GM12878 (cell line): ENCODE measurements around the gene RAD51B. TPM values are rescaled to one million over a fixed set of nuclear protein-coding genes. Genes with fewer than 3 reads are reported as not detected.

ENCODE experiments used
- ATAC-seq: fragments of 200-7000 bp; cut with Tn5 transposase; 3 replicates; pipeline ENCODE4 v1.9.1; 2020; ENCODE audit warnings: mild to moderate bottlenecking, moderate library complexity
- BruUV-seq: library from RNA; stranded (reverse); fragments of 400-500 nt; replicated peaks from 2 replicates; lab custom pipeline; 2021; lab: Mats Ljungman, UMichigan
- CTCF ChIA-PET: fragments of 300-600 bp; sonication (Branson Sonifier 250); formaldehyde crosslinking; extraction: SDS; loops from one replicate; lab custom pipeline; 2021; ENCODE audit warnings: inconsistent platforms; lab: Yijun Ruan, JAX
- POLR2A ChIA-PET: fragments of 350-600 bp; formaldehyde crosslinking; extraction: SDS; loops from one replicate; lab custom pipeline; 2021; ENCODE audit warnings: inconsistent platforms; lab: Charles Lee
- RAD21 ChIA-PET: fragments of 300-600 bp; sonication (Branson Sonifier 250); formaldehyde crosslinking; loops from one replicate; lab custom pipeline; 2023; ENCODE audit warnings: antibody characterized with exemption; ENCODE audit not compliant: unreplicated experiment; lab: Charles Lee
- SMC1A ChIA-PET: fragments of 300-600 bp; sonication (Branson Sonifier 250); formaldehyde crosslinking; loops from one replicate; lab custom pipeline; 2023; ENCODE audit not compliant: unreplicated experiment, uncharacterized antibody; lab: Charles Lee
- DNase-seq: peaks from one replicate; pipeline ENCODE4 v3.0.0-alpha.2; 2011; ENCODE audit warnings: low read depth, low spot score
- FAIRE-seq: peaks from 3 replicates; lab custom pipeline; 2011; peaks lifted over from hg19 to GRCh38; lab: Jason Lieb, UNC
- H2AFZ ChIP-seq: 2 replicates; pipeline ENCODE4 v1.6.0; 2011; ENCODE audit warnings: low read depth, low read length, control low read depth; ENCODE audit not compliant: control insufficient read depth
- H3K27ac ChIP-seq: 2 replicates; pipeline ENCODE4 v1.5.1; 2011; ENCODE audit warnings: control low read depth; ENCODE audit not compliant: control insufficient read depth, insufficient read depth
- H3K27me3 ChIP-seq, 2 experiments: replicated peaks in 1 of 2; 2 replicates each; pipeline versions ENCODE4 v1.6.0 to v1.6.1; 2011; ENCODE audit warnings: low read length in 1 of 2; ENCODE audit not compliant: control insufficient read depth in 2 of 2, insufficient read depth in 2 of 2
- H3K36me3 ChIP-seq, 2 experiments: 2 replicates each; pipeline ENCODE4 v1.5.1; 2011; ENCODE audit warnings: low read length in 1 of 2; ENCODE audit not compliant: control insufficient read depth in 2 of 2, insufficient read depth in 2 of 2
- H3K4me1 ChIP-seq: 2 replicates; pipeline ENCODE4 v1.6.1; 2011; ENCODE audit warnings: mild to moderate bottlenecking, low read length, moderate library complexity, mixed read lengths; ENCODE audit not compliant: control insufficient read depth, insufficient read depth
- H3K4me2 ChIP-seq: 2 replicates; pipeline ENCODE4 v1.6.0; 2011; ENCODE audit warnings: control low read depth; ENCODE audit not compliant: control insufficient read depth, insufficient read depth
- H3K4me3 ChIP-seq: fragments of 200-600 bp; sonication (generic); 2 replicates; pipeline ENCODE4 v1.5.1; 2016
- H3K79me2 ChIP-seq: 2 replicates; pipeline ENCODE4 v1.6.0; 2011; ENCODE audit warnings: low read length; ENCODE audit not compliant: control insufficient read depth, insufficient read depth
- H3K9ac ChIP-seq: 2 replicates; pipeline ENCODE4 v1.8.0; 2011; ENCODE audit warnings: low read length, control low read depth, mixed read lengths; ENCODE audit not compliant: control insufficient read depth, insufficient read depth
- H3K9me3 ChIP-seq: replicated peaks from 3 replicates; pipeline ENCODE4 v1.5.1; 2011; ENCODE audit warnings: mild to moderate bottlenecking, low read length; ENCODE audit not compliant: control insufficient read depth, insufficient read depth
- H4K20me1 ChIP-seq: 2 replicates; pipeline ENCODE4 v1.6.0; 2011; ENCODE audit not compliant: control insufficient read depth, insufficient read depth
- ATF2 ChIP-seq: IDR thresholded peaks from 2 replicates; pipeline ENCODE4 v1.6.1; 2012; ENCODE audit warnings: low read length, inconsistent platforms
- BHLHE40 ChIP-seq, 2 experiments: fragments of 450-650 bp in 1 of 2; IDR thresholded peaks; 2 replicates each; pipeline ENCODE4 v1.6.1; 2011 to 2017; ENCODE audit warnings: low read depth in 2 of 2, borderline replicate concordance in 1 of 2, improper control_type of control experiment in 1 of 2, low read length in 1 of 2, mild to moderate bottlenecking in 1 of 2
- FOXK2 ChIP-seq: fragments of 450-650 bp; IDR thresholded peaks from 2 replicates; pipeline ENCODE4 v1.6.1; 2017; ENCODE audit warnings: mild to moderate bottlenecking, moderate library complexity
- HSF1 ChIP-seq: fragments of 150-350 bp; IDR thresholded peaks from 2 replicates; pipeline ENCODE4 v1.6.1; 2014; ENCODE audit warnings: mild to moderate bottlenecking, low read depth, low read length
- NKRF ChIP-seq: fragments of 450-650 bp; conservative IDR thresholded peaks from 2 replicates; pipeline ENCODE4 v1.6.1; 2017; ENCODE audit warnings: mild to moderate bottlenecking, moderate library complexity
- PKNOX1 ChIP-seq: fragments of 450-650 bp; IDR thresholded peaks from 2 replicates; pipeline ENCODE4 v1.6.1; 2016; ENCODE audit warnings: mild to moderate bottlenecking
- POLR2A ChIP-seq: IDR thresholded peaks from 2 replicates; pipeline ENCODE4 v1.6.1; 2011; ENCODE audit warnings: low read depth, mild to moderate bottlenecking, low read length
- PRDM15 ChIP-seq: fragments of 450-650 bp; formaldehyde crosslinking; IDR thresholded peaks from 2 replicates; pipeline ENCODE4 v1.4.0; 2020; ENCODE audit warnings: mild to moderate bottlenecking, moderate library complexity
- RAD51 ChIP-seq: fragments of 450-650 bp; IDR thresholded peaks from 2 replicates; pipeline ENCODE4 v1.6.1; 2016; ENCODE audit warnings: moderate library complexity, mild to moderate bottlenecking, inconsistent platforms
- SMAD5 ChIP-seq: IDR thresholded peaks from 2 replicates; pipeline ENCODE4 v1.6.1; 2016; ENCODE audit warnings: antibody characterized with exemption, low read depth
- TBL1XR1 ChIP-seq: IDR thresholded peaks from 2 replicates; pipeline ENCODE4 v1.6.1; 2012; ENCODE audit warnings: low read depth, low read length, improper control_type of control experiment
- YY1 ChIP-seq: IDR thresholded peaks from 2 replicates; pipeline ENCODE4 v1.6.1; 2011; ENCODE audit warnings: low read depth, mild to moderate bottlenecking, low read length
- WGBS: methylation state at CpG from one replicate; pipeline ENCODE4 v1.1.6; 2016; ENCODE audit warnings: low lambda C conversion rate; ENCODE audit not compliant: insufficient replicate concordance, insufficient coverage; ENCODE audit errors: missing lambda C conversion rate; 5-methylcytosine and 5-hydroxymethylcytosine counted together
- in situ Hi-C: fragments of 300-500 bp; cut with MboI; formaldehyde crosslinking; loops from 9 replicates; pipeline ENCODE4 v1.14.3; 2018; ENCODE audit warnings: mixed read lengths
- intact Hi-C: fragments of 100-400 bp; cut with micrococcal nuclease; formaldehyde crosslinking; loops from one replicate; pipeline ENCODE4 v1.14.2; 2022; ENCODE audit not compliant: unreplicated experiment
- polyA plus RNA-seq, 11 experiments: library from polyadenylated mRNA; depleted of rRNA in 4 of 11; unstranded in 6 of 11; stranded (reverse) in 5 of 11; fragments of >200 nt; fragmentation: Nextera tagmentation in 4 of 11; fragmentation: Illumina TruSeq in 1 of 11; extraction: Ambion mirVana in 4 of 11; extraction: Trizol in 1 of 11; gene quantifications; 1 replicate in 1 of 11; 2 replicates in 10 of 11; pipeline versions ENCODE4 v1.2.1 to v1.2.3, GENCODE V29; 2011 to 2016; ENCODE audit warnings: inconsistent platforms in 2 of 11, missing spikeins in 2 of 11, low read depth in 1 of 11
- total RNA-seq, 4 experiments: library from RNA; depleted of rRNA in 3 of 4; stranded (reverse); fragments of >200 nt in 3 of 4; fragmentation: Illumina TruSeq in 1 of 4; extraction: Trizol in 1 of 4; gene quantifications; 2 replicates each; pipeline versions ENCODE4 v1.2.1 to v1.2.3, GENCODE V29; 2013 to 2021

The RAD51B gene
- total and polyA plus RNA-seq, 10 of the 15 experiments (the other 5 are each of a cell fraction or from before 2014, with no cell fraction given): 9.8 to 26.8 (median 21.3) TPM

GRCh38 chr14:68752271-68753006 lies 932.9 kb downstream of the RAD51B start (continued):
- TF ChIP-seq PKNOX1: no peak
- TF ChIP-seq, all 136 proteins: peak for 0

GRCh38 chr14:68753690-68754089 lies 934.1 kb downstream of the RAD51B start:
- Histone ChIP-seq H2AFZ (no peak overlapping the region), H3K4me2 (no peak overlapping the region), H3K27ac (no peak overlapping the region), H3K9me3 (no peaks in the 10 kb centered on the region), H3K9ac (no peak overlapping the region), H4K20me1 (no peaks in the 10 kb centered on the region), H3K79me2 (no peaks in the 10 kb centered on the region), H3K27me3 (no peaks in the 10 kb centered on the region), H3K4me3 (no peak overlapping the region), H3K4me1 (no peaks in the 10 kb centered on the region), H3K36me3 (no peaks in the 10 kb centered on the region)
- POLR2A ChIA-PET: no interaction called here
- in situ Hi-C loops (no loop called here), intact Hi-C loops (no loop called here)
- DNase-seq (no peak), FAIRE-seq (no peak), ATAC-seq (no peak)
- RAD21 ChIA-PET: interaction anchor here (1.2 kb wide), 1 partner anchor 32 kb away, joined by 3 read pairs; no protein-coding TSS in a partner anchor
- WGBS: 59% methylated on average over 4 of the region's 4 CpGs
- CTCF ChIA-PET: interaction anchor here (1.2 kb wide), 1 partner anchor 36 kb away, joined by 3 read pairs; no protein-coding TSS in a partner anchor
- BruUV-seq: no TSS peak
- SMC1A ChIA-PET: no interaction called here
- TF ChIP-seq FOXK2 (no peak), NKRF (no peak), BHLHE40 (IDR thresholded peaks at IDR 0.05; ENCODE audit: borderline replicate concordance in 1 of 2, low read depth in 2 of 2, low read length in 1 of 2) (no peak), HSF1 (no peak), ATF2 (no peak), TBL1XR1 (no peak), POLR2A (no peak), PRDM15 (CRISPR knock-in tag) (no peak), YY1 (no peak), SMAD5 (no peak), RAD51 (no peak)
